ENCODE measurements around the gene CSNK2B. TPM values are rescaled to one million over a fixed set of nuclear protein-coding genes. Genes with fewer than 3 reads are reported as not detected.

CSNK2B gene
- total and polyA plus RNA-seq, 10 of the 15 experiments (the other 5 are each of a cell fraction or from before 2014, with no cell fraction given) = 56.3 to 405 (median 286) TPM

GRCh38 chr6:31718265-31718664 is 52.4 kb downstream of the CSNK2B start:
- no peak for FAIRE-seq
- ChIA-PET CTCF (no interaction called here), POLR2A (interaction anchor here (0.8 kb wide), 1 partner anchor 88 kb away, joined by 3 read pairs; the partner anchor contains the start of gene LSM2), RAD21 (ENCODE audit: unreplicated experiment) (no interaction called here), SMC1A (ENCODE audit: uncharacterized antibody, unreplicated experiment) (interaction anchor here (1.0 kb wide), 1 partner anchor 51 kb away, joined by 3 read pairs; no protein-coding TSS in a partner anchor)
- Histone ChIP-seq H3K79me2 (ENCODE audit: control insufficient read depth, insufficient read depth, low read length) (no peaks in the 10 kb centered on the region), H3K4me3 (no peak overlapping the region), H2AFZ (ENCODE audit: control insufficient read depth, low read depth, low read length) (no peak overlapping the region), H3K4me2 (ENCODE audit: control insufficient read depth, insufficient read depth) (no peak overlapping the region), H3K27ac (ENCODE audit: control insufficient read depth, insufficient read depth) (no peak overlapping the region), H3K27me3 (replicated peaks in 1 of 2; ENCODE audit: control insufficient read depth in 2 of 2, insufficient read depth in 2 of 2, low read length in 1 of 2) (peaks cover 0 to 2% of the 10 kb centered on the region in 2 experiments; a peak in 2 of 4 replicates), H4K20me1 (ENCODE audit: control insufficient read depth, insufficient read depth) (no peaks in the 10 kb centered on the region), H3K4me1 (ENCODE audit: control insufficient read depth, insufficient read depth, low read length) (no peaks in the 10 kb centered on the region), H3K9ac (ENCODE audit: control insufficient read depth, insufficient read depth, low read length) (no peak overlapping the region), H3K36me3 (ENCODE audit: control insufficient read depth in 2 of 2, insufficient read depth in 2 of 2, low read length in 1 of 2) (no peaks in the 10 kb centered on the region), H3K9me3 (replicated peaks; ENCODE audit: control insufficient read depth, insufficient read depth, low read length) (no peaks in the 10 kb centered on the region)
- no peak for TF ChIP-seq BHLHE40 (IDR thresholded peaks at IDR 0.05; ENCODE audit: borderline replicate concordance in 1 of 2, low read depth in 2 of 2, low read length in 1 of 2)
- TF ChIP-seq MEF2B (IDR thresholded peaks at IDR 0.05; ENCODE audit: partially characterized antibody, poor library complexity, severe bottlenecking) = no peak
- no peak for TF ChIP-seq JUNB (IDR thresholded peaks at IDR 0.05)
- no peak for TF ChIP-seq NFXL1 (IDR thresholded peaks at IDR 0.05; ENCODE audit: borderline replicate concordance)
- TF ChIP-seq CTCF (IDR thresholded peaks at IDR 0.05 in 2 of 3, conservative IDR thresholded peaks at IDR 0.05 in 1 of 3; ENCODE audit: control insufficient read depth in 2 of 3, extremely low read depth in 1 of 3, insufficient read depth in 1 of 3, low read depth in 3 of 3, low read length in 3 of 3) = no peak
- TF ChIP-seq ASH2L (IDR thresholded peaks at IDR 0.05; ENCODE audit: borderline replicate concordance, low read depth) = no peak
- TF ChIP-seq NFYA (IDR thresholded peaks at IDR 0.05; ENCODE audit: borderline replicate concordance, low read depth, low read length) = no peak
- TF ChIP-seq RAD51 (IDR thresholded peaks at IDR 0.05) = no peak
- TF ChIP-seq ZNF217 (IDR thresholded peaks at IDR 0.05) = no peak
- no peak for DNase-seq (ENCODE audit: low read depth, low spot score)
- 80% methylated on average over 1 of the region's 1 CpG for WGBS (ENCODE audit: insufficient coverage, insufficient replicate concordance, low lambda C conversion rate, missing lambda C conversion rate)
- ATAC-seq = no peak
- in situ Hi-C loops (cut with MboI) (no loop called here), intact Hi-C loops (cut with micrococcal nuclease; ENCODE audit: unreplicated experiment) (no loop called here)
- BruUV-seq (replicated peaks) = no TSS peak
